Adrenal gland (tissue), 12 donors: ENCODE data around the gene AQP3. TPM values are rescaled to one million over a fixed set of nuclear protein-coding genes. Genes with fewer than 3 reads are reported as not detected.
"Not testable (repeated sequence)": the region's sequence is repeated elsewhere in the genome, so short reads cannot be mapped to it uniquely, and the experiment has no call there.

ENCODE experiments used
- DNase-seq, 7 donors: peaks; one replicate each; pipeline ENCODE4 v3.0.0-alpha.2; 2019 to 2020
- H3K27ac ChIP-seq, 5 donors: fragments of 200-600 bp; sonication (generic) in 4 of 5; 1 replicate in 3 of 5; 2 replicates in 2 of 5; pipeline versions ENCODE4 v1.5.1 to v1.8.0; 2016 to 2020; ENCODE audit warnings: mild to moderate bottlenecking in 1 of 5
- H3K27me3 ChIP-seq: fragments of 200-600 bp; 2 replicates; pipeline ENCODE4 v1.8.0; 2021
- H3K36me3 ChIP-seq, 2 donors: fragments of 200-600 bp; replicated peaks in 1 of 2; 1 replicate in 1 of 2; 2 replicates in 1 of 2; pipeline versions ENCODE4 v1.5.1 to v1.8.0; 2018 to 2022
- H3K4me1 ChIP-seq, 2 donors: fragments of 200-600 bp; replicated peaks in 1 of 2; 1 replicate in 1 of 2; 2 replicates in 1 of 2; pipeline versions ENCODE4 v1.5.1 to v1.8.0; 2018 to 2021
- H3K4me3 ChIP-seq, 4 donors: fragments of 200-600 bp; sonication (generic) in 3 of 4; one replicate each; pipeline ENCODE4 v1.5.1; 2016 to 2018
- H3K9me3 ChIP-seq, 3 donors: fragments of 200-600 bp; sonication (generic) in 1 of 3; replicated peaks in 1 of 3; 1 replicate in 2 of 3; 2 replicates in 1 of 3; pipeline versions ENCODE4 v1.5.1 to v1.8.0; 2016 to 2021
- POLR2A ChIP-seq, 2 donors: fragments of 450-650 bp; IDR thresholded peaks; one replicate each; pipeline ENCODE4 v1.6.1; 2017; ENCODE audit warnings: antibody characterized with exemption in 2 of 2, mild to moderate bottlenecking in 2 of 2, moderate library complexity in 1 of 2
- WGBS, 4 donors: extraction: QIAGEN DNeasy Blood & Tissue Kit in 2 of 4; methylation state at CpG; one replicate each; pipeline versions ENCODE4 v1.1.5 to v1.1.7; 2013 to 2017; 5-methylcytosine and 5-hydroxymethylcytosine counted together
- intact Hi-C, 2 donors: fragments of 100-400 bp; cut with DNase I; formaldehyde crosslinking; loops; one replicate each; pipeline versions ENCODE4 v1.14.1 to v1.15.0; 2022 to 2023
- microRNA-seq, 3 donors: library from miRNA; unstranded; fragments of <30 nt; microRNA quantifications; one replicate each; pipeline ENCODE4, GENCODE V29; 2017 to 2020
- polyA plus RNA-seq, 3 donors: library from polyadenylated mRNA; stranded (reverse); fragments of 200-250 nt in 2 of 3; fragments of 350-450 nt in 1 of 3; fragmentation: Illumina TruSeq in 1 of 3; extraction: RNeasy Lipid Tissue Mini Kit (QIAGEN cat#74804) in 1 of 3; gene quantifications; one replicate each; pipeline ENCODE4 v1.2.3, GENCODE V29; 2013 to 2014
- small RNA-seq, 2 donors: library from RNA; depleted of rRNA; stranded (forward); fragments of <200 nt; gene quantifications; one replicate each; pipeline ENCODE3, GENCODE V24; 2016
- total RNA-seq, 9 donors: library from RNA; depleted of rRNA in 4 of 9; stranded (reverse); fragments of >200 nt in 4 of 9; fragments of 120-200 nt in 1 of 9; fragmentation: NEBNext Ultra II Directional in 1 of 9; extraction: Animal tissue kit (Norgen Biotek cat#: 25700) in 1 of 9; gene quantifications; one replicate each; pipeline versions ENCODE4 v1.1.0 to v1.2.4, GENCODE V29; 2013 to 2023
- TF ChIP-seq, protein P1 (sequence below), 6 experiments: fragments of 450-650 bp in 4 of 6; fragments of 200-600 bp in 2 of 6; sonication (generic) in 1 of 6; IDR thresholded peaks; 1 replicate in 5 of 6; 2 replicates in 1 of 6; pipeline versions ENCODE4 v1.5.1 to v1.8.0; 2016 to 2021; ENCODE audit warnings: antibody characterized with exemption in 6 of 6, mild to moderate bottlenecking in 2 of 6, moderate library complexity in 1 of 6
- donor health status: healthy with polysubstance abuse.
- donor health status: Bipolar disorder and iron deficiency.
- donor health status: DM: yes; HTN: yes; CAD: no.
- donor health status: DM: no; HTN: no; CAD: no.
- donor health status: DM: no; HTN: no; CAD: no.
- donor health status: DM: yes; HTN: yes; CAD: no.

The AQP3 gene
- total and polyA plus RNA-seq, 12 donors = 0.88 to 17.9 (median 2.3) TPM

- Histone ChIP-seq H3K4me3 (no peak overlapping the region), H3K27ac (peak overlapping the region in 1 of 5 donors; percentile 61), H3K4me1 (peaks cover 19 to 21% of the 10 kb centered on the region in 2 donors), H3K36me3 (no peaks in the 10 kb centered on the region), H3K27me3 (no peaks in the 10 kb centered on the region), H3K9me3 (no peaks in the 10 kb centered on the region)
- TF ChIP-seq, protein P1, sequence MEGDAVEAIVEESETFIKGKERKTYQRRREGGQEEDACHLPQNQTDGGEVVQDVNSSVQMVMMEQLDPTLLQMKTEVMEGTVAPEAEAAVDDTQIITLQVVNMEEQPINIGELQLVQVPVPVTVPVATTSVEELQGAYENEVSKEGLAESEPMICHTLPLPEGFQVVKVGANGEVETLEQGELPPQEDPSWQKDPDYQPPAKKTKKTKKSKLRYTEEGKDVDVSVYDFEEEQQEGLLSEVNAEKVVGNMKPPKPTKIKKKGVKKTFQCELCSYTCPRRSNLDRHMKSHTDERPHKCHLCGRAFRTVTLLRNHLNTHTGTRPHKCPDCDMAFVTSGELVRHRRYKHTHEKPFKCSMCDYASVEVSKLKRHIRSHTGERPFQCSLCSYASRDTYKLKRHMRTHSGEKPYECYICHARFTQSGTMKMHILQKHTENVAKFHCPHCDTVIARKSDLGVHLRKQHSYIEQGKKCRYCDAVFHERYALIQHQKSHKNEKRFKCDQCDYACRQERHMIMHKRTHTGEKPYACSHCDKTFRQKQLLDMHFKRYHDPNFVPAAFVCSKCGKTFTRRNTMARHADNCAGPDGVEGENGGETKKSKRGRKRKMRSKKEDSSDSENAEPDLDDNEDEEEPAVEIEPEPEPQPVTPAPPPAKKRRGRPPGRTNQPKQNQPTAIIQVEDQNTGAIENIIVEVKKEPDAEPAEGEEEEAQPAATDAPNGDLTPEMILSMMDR (IDR thresholded peaks at IDR 0.05) = no peak
- no peak for TF ChIP-seq POLR2A (IDR thresholded peaks at IDR 0.05)
- WGBS, 4 donors = 31 to 59% (median 38%) methylated on average over 11 of the region's 11 CpGs
- intact Hi-C loops = no loop called here
- peak in 6 of 7 donors; percentile 60 to 80 (median 70) for DNase-seq
Measured at GRCh38 chr9:33393581-33393980, 53.8 kb downstream of the AQP3 start.

- H3K27me3 ChIP-seq, H3K27ac ChIP-seq, H3K4me3 ChIP-seq, H3K9me3 ChIP-seq, intact Hi-C loops, H3K36me3 ChIP-seq: not testable (repeated sequence)
- 35 to 66% (median 62%) methylated on average over 3 to 7 of the region's 7 CpGs for WGBS, 4 donors
- DNase-seq = peak in 1 of 7 donors; percentile 30
- H3K4me1 ChIP-seq = peaks cover 19 to 21% of the 10 kb centered on the region in 2 donors
Measured at GRCh38 chr9:33392591-33393021, 54.8 kb downstream of the AQP3 start.

Small RNAs within 50 kb of the gene (microRNA-seq; reads per million reads assigned to microRNA genes)
- 0.45 to 1.4 (median 0.76) reads per million in 3 donors for gene MIR6851

Small RNAs within 50 kb of the gene (small RNA-seq; reads per million reads assigned to genes)
- 0 reads per million in 2 donors for gene AL356218.2
- 0 to 0.08 reads per million in 2 donors for gene MIR6851

Other genes starting within 250 kb of the AQP3 start
- 10 to 100 TPM in 1 of 9 donors, 1 to 10 TPM in 2, not detected in 6; 1.7 to 12.0 (median 5.0) TPM for gene SPINK4, start 207.4 kb downstream of the AQP3 start, total RNA-seq
- gene SPINK4, start 207.4 kb downstream of the AQP3 start, polyA plus RNA-seq = 1 to 10 TPM in 2 of 3 donors, not detected in 1; 1.8 to 4.3 TPM
- gene BAG1, start 182.9 kb downstream of the AQP3 start, total RNA-seq = 100 to 1,000 TPM in 3 of 9 donors, 10 to 100 TPM in 6; 46.9 to 141 (median 69.2) TPM
- gene BAG1, start 182.9 kb downstream of the AQP3 start, polyA plus RNA-seq = 10 to 100 TPM; 52.7 to 94.2 (median 55.0) TPM
- gene CHMP5, start 182.5 kb downstream of the AQP3 start, total RNA-seq = 100 to 1,000 TPM in 1 of 9 donors, 10 to 100 TPM in 8; 52.4 to 114 (median 68.3) TPM
- 100 to 1,000 TPM in 1 of 3 donors, 10 to 100 TPM in 2; 35.6 to 107 (median 49.5) TPM for gene CHMP5, start 182.5 kb downstream of the AQP3 start, polyA plus RNA-seq
- 10 to 100 TPM; 20.8 to 44.4 (median 31.6) TPM for gene NFX1, start 157.1 kb downstream of the AQP3 start, total RNA-seq
- gene NFX1, start 157.1 kb downstream of the AQP3 start, polyA plus RNA-seq = 10 to 100 TPM; 17.5 to 41.1 (median 20.5) TPM
- 1 to 10 TPM in 5 of 9 donors, under 1 TPM in 2, not detected in 2; 0.33 to 4.5 (median 2.3) TPM for gene AQP7, start 45.0 kb downstream of the AQP3 start, total RNA-seq
- gene AQP7, start 45.0 kb downstream of the AQP3 start, polyA plus RNA-seq = 10 to 100 TPM in 1 of 3 donors, 1 to 10 TPM in 1, under 1 TPM in 1; 0.51 to 32.5 (median 3.5) TPM
- 10 to 100 TPM; 17.0 to 45.7 (median 25.1) TPM for gene NOL6, start 26.3 kb upstream of the AQP3 start, total RNA-seq
- 10 to 100 TPM; 36.9 to 45.1 (median 44.0) TPM for gene NOL6, start 26.3 kb upstream of the AQP3 start, polyA plus RNA-seq
- under 1 TPM in 1 of 9 donors, not detected in 8; under 0.01 TPM for gene ANKRD18B, start 76.7 kb upstream of the AQP3 start, total RNA-seq
- gene ANKRD18B, start 76.7 kb upstream of the AQP3 start, polyA plus RNA-seq = not detected